Activated naive CD8-positive, alpha-beta T cell treated with anti-CD3 and anti-CD28 coated beads for 36 hours (primary cell): ENCODE data around the gene NUP50. TPM values are rescaled to one million over a fixed set of nuclear protein-coding genes. Genes with fewer than 3 reads are reported as not detected.

ENCODE experiments used
- DNase-seq: peaks from one replicate; pipeline ENCODE4 v3.0.0; 2021
- H3K27ac Mint-ChIP-seq: one replicate; pipeline ENCODE4 v1.8.0; 2022; ENCODE audit warnings: mild to moderate bottlenecking, moderate library complexity, mixed read lengths
- H3K27me3 Mint-ChIP-seq: one replicate; pipeline ENCODE4 v1.8.0; 2022; ENCODE audit warnings: mild to moderate bottlenecking, mixed read lengths
- H3K36me3 Mint-ChIP-seq: one replicate; pipeline ENCODE4 v1.8.0; 2021; ENCODE audit warnings: mild to moderate bottlenecking, mixed read lengths
- H3K4me1 Mint-ChIP-seq: one replicate; pipeline ENCODE4 v1.8.0; 2021; ENCODE audit warnings: mixed read lengths
- H3K4me3 Mint-ChIP-seq: one replicate; pipeline ENCODE4 v1.8.0; 2022; ENCODE audit warnings: mild to moderate bottlenecking, moderate library complexity, mixed read lengths
- H3K9me3 Mint-ChIP-seq: one replicate; pipeline ENCODE4 v1.8.0; 2022; ENCODE audit warnings: mixed read lengths
- total RNA-seq, 2 experiments: library from RNA; stranded (reverse); gene quantifications; one replicate each; pipeline ENCODE4 v1.2.3, GENCODE V29; 2021

NUP50 gene
- total RNA-seq, 2 experiments from 2014 or later, result 156 to 164 TPM

GRCh38 chr22:45235101-45235777 is 71.5 kb downstream of the NUP50 start:
- DNase-seq, result peak; percentile 45
- no peaks in the 10 kb centered on the region for H3K27me3 Mint-ChIP-seq
- H3K4me3 Mint-ChIP-seq, result peak overlapping the region; percentile 14
- no peaks in the 10 kb centered on the region for H3K9me3 Mint-ChIP-seq
- H3K27ac Mint-ChIP-seq, result peak overlapping the region; percentile 19
- H3K4me1 Mint-ChIP-seq, result peaks cover 30% of the 10 kb centered on the region
- H3K36me3 Mint-ChIP-seq, result peaks cover 2% of the 10 kb centered on the region

- no peaks in the 10 kb centered on the region for H3K27me3 Mint-ChIP-seq
- peak overlapping the region; percentile 14 for H3K4me3 Mint-ChIP-seq
- H3K36me3 Mint-ChIP-seq, result peaks cover 2% of the 10 kb centered on the region
- no peaks in the 10 kb centered on the region for H3K9me3 Mint-ChIP-seq
- peak overlapping the region; percentile 19 for H3K27ac Mint-ChIP-seq
- H3K4me1 Mint-ChIP-seq, result peaks cover 30% of the 10 kb centered on the region
- no peak for DNase-seq
Observed at GRCh38 chr22:45235851-45236342, 72.2 kb downstream of the NUP50 start.

GRCh38 chr22:45237065-45237990 is 73.6 kb downstream of the NUP50 start:
- Mint-ChIP-seq H3K27ac (no peak overlapping the region), H3K9me3 (no peaks in the 10 kb centered on the region), H3K36me3 (peaks cover 2% of the 10 kb centered on the region), H3K4me1 (peaks cover 36% of the 10 kb centered on the region), H3K27me3 (no peaks in the 10 kb centered on the region), H3K4me3 (no peak overlapping the region)
- DNase-seq, result no peak

Other genes with a start within 250 kb of the NUP50 start
- gene PHF21B, start 153.9 kb upstream of the NUP50 start, total RNA-seq, result under 1 TPM in 1 of 2 experiments, not detected in 1; 0.10 TPM
- 10 to 100 TPM; 28.0 to 28.6 TPM for gene KIAA0930, start 77.0 kb downstream of the NUP50 start, total RNA-seq
- gene UPK3A, start 121.0 kb downstream of the NUP50 start, total RNA-seq, result not detected
- 10 to 100 TPM; 25.4 to 26.4 TPM for gene FAM118A, start 146.0 kb downstream of the NUP50 start, total RNA-seq
- 1 to 10 TPM; 2.1 TPM for gene SMC1B, start 249.7 kb downstream of the NUP50 start, total RNA-seq
- gene RIBC2, start 249.8 kb downstream of the NUP50 start, total RNA-seq, result 1 to 10 TPM; 8.2 to 9.2 TPM